Testis (tissue), 3 donors: ENCODE measurements around the gene CA11. TPM values are rescaled to one million over a fixed set of nuclear protein-coding genes. Genes with fewer than 3 reads are reported as not detected.

Source experiments
- DNase-seq: peaks from one replicate; pipeline ENCODE4 v3.0.0-alpha.2; 2019
- H3K27ac ChIP-seq, 2 donors: fragments of 200-600 bp; sonication (generic); one replicate each; pipeline ENCODE4 v1.5.1; 2019
- H3K27me3 ChIP-seq: fragments of 200-600 bp; sonication (generic); one replicate; pipeline ENCODE4 v1.5.1; 2019
- H3K36me3 ChIP-seq: fragments of 200-600 bp; sonication (generic); one replicate; pipeline ENCODE4 v1.5.1; 2017; ENCODE audit warnings: low read depth; ENCODE audit errors: missing control alignments
- H3K4me1 ChIP-seq: fragments of 200-600 bp; sonication (generic); one replicate; pipeline ENCODE4 v1.5.1; 2019
- H3K4me3 ChIP-seq, 2 donors: fragments of 200-600 bp; sonication (generic); one replicate each; pipeline ENCODE4 v1.5.1; 2017 to 2019
- H3K9me3 ChIP-seq: fragments of 200-600 bp; sonication (generic); one replicate; pipeline ENCODE4 v1.5.1; 2017
- POLR2A ChIP-seq: fragments of 450-650 bp; IDR thresholded peaks from one replicate; pipeline ENCODE4 v1.6.1; 2017; ENCODE audit warnings: antibody characterized with exemption, mild to moderate bottlenecking, moderate library complexity
- WGBS, 2 donors: methylation state at CpG; one replicate each; pipeline ENCODE4 v1.1.5; 2018; 5-methylcytosine and 5-hydroxymethylcytosine counted together
- intact Hi-C: fragments of 100-400 bp; cut with DNase I; formaldehyde crosslinking; loops from one replicate; pipeline ENCODE4 v1.15.1; 2023; ENCODE audit warnings: low total_unique reads
- polyA plus RNA-seq: library from polyadenylated mRNA; stranded (reverse); fragments of 350-450 nt; fragmentation: Illumina TruSeq; extraction: RNeasy Lipid Tissue Mini Kit (QIAGEN cat#74804); gene quantifications from one replicate; pipeline ENCODE4 v1.2.3, GENCODE V29; 2014; ENCODE audit warnings: low read depth, low replicate concordance; ENCODE audit not compliant: insufficient read depth
- total RNA-seq, 2 donors: library from RNA; depleted of rRNA; stranded (reverse); fragments of >200 nt; gene quantifications; one replicate each; pipeline ENCODE4 v1.2.3, GENCODE V29; 2016
- TF ChIP-seq, protein P1 (sequence below), 3 experiments: fragments of 450-650 bp in 2 of 3; fragments of 200-600 bp in 1 of 3; sonication (generic) in 1 of 3; IDR thresholded peaks; one replicate each; pipeline ENCODE4 v1.5.1; 2016 to 2019; ENCODE audit warnings: antibody characterized with exemption in 3 of 3, mild to moderate bottlenecking in 2 of 3, moderate library complexity in 1 of 3

Gene CA11
- total and polyA plus RNA-seq, 3 donors from 2014 or later: 6.3 to 20.0 (median 6.8) TPM

- H3K27ac ChIP-seq: no peak overlapping the region
- peaks cover 15% of the 10 kb centered on the region for H3K4me1 ChIP-seq
- no peaks in the 10 kb centered on the region for H3K9me3 ChIP-seq
- no peak overlapping the region for H3K4me3 ChIP-seq
- TF ChIP-seq POLR2A: no peak
- H3K36me3 ChIP-seq: no peaks in the 10 kb centered on the region
- WGBS, 2 donors: 70 to 78% methylated on average over 16 to 20 of the region's 21 CpGs
- no peaks in the 10 kb centered on the region for H3K27me3 ChIP-seq
- DNase-seq: no peak
- intact Hi-C loops: no loop called here
These were observed 24.9 kb upstream of the CA11 start for GRCh38 chr19:48670699-48671445.

DNA sequence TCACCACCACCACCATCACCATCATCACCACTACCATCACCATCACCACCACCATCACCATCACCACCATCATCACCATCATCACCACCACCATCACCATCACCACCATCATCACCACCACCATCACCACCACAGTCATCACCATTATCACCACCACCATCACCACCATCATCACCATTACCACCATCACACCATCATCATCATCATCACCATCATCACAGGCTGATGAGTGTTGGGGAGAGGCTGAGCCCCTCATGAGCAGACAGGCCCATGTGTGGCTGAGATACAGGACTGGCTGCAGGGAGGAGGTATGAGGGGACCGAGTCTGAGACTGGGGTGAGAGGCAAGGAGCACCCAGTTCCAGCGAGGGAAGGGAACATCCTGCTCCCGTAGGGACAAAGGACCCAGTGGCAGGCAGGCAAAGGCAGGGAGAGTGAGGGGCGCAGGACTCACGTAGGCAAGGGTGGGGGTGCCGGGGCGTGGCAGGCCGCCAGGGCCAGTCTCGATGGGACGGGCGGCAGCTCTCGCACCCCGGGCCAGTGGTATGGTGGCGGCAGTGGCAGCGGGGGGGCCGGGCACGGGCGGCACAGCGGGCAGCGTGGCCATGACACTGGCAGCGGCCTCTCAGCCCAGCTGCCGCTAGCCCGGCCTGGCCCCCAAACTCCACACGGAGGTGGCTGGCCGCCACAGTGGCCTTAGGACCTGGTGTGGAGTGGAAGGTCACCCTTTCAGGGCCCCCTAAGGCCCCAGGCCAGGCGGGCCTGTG is 24.1 kb upstream of the CA11 start:
- no peak overlapping the region for H3K4me3 ChIP-seq
- no peak overlapping the region for H3K27ac ChIP-seq
- no peaks in the 10 kb centered on the region for H3K9me3 ChIP-seq
- no peak for DNase-seq
- H3K36me3 ChIP-seq: no peaks in the 10 kb centered on the region
- H3K27me3 ChIP-seq: no peaks in the 10 kb centered on the region
- peaks cover 7% of the 10 kb centered on the region for H3K4me1 ChIP-seq
- 91 to 94% methylated on average over 19 to 26 of the region's 26 CpGs for WGBS, 2 donors
- TF ChIP-seq POLR2A: no peak
- TF ChIP-seq, protein P1, sequence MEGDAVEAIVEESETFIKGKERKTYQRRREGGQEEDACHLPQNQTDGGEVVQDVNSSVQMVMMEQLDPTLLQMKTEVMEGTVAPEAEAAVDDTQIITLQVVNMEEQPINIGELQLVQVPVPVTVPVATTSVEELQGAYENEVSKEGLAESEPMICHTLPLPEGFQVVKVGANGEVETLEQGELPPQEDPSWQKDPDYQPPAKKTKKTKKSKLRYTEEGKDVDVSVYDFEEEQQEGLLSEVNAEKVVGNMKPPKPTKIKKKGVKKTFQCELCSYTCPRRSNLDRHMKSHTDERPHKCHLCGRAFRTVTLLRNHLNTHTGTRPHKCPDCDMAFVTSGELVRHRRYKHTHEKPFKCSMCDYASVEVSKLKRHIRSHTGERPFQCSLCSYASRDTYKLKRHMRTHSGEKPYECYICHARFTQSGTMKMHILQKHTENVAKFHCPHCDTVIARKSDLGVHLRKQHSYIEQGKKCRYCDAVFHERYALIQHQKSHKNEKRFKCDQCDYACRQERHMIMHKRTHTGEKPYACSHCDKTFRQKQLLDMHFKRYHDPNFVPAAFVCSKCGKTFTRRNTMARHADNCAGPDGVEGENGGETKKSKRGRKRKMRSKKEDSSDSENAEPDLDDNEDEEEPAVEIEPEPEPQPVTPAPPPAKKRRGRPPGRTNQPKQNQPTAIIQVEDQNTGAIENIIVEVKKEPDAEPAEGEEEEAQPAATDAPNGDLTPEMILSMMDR (IDR thresholded peaks at IDR 0.05): no peak
- intact Hi-C loops: no loop called here

DNA sequence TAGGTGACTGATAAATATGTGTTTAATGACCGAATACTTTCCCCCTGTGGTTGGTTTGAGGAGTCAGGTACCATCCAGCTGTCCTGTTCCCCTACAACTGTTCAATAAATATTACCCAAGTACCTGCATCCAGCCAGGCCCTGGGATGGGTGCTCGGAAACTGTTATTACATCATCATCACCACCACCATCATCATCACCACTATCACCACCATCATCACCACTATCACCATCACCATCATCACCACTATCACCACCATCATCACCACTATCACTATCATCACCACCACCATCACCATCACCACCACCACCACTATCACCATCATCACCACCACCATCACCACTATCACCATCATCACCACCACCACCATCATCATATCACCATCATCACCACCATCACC is 22.8 kb upstream of the CA11 start:
- Histone ChIP-seq H3K36me3 (no peaks in the 10 kb centered on the region), H3K27me3 (no peaks in the 10 kb centered on the region), H3K4me1 (peaks cover 4% of the 10 kb centered on the region), H3K4me3 (no peak overlapping the region), H3K27ac (no peak overlapping the region), H3K9me3 (no peaks in the 10 kb centered on the region)
- intact Hi-C loops: no loop called here
- TF ChIP-seq POLR2A: no peak
- TF ChIP-seq, protein P1 (IDR thresholded peaks at IDR 0.05): no peak
- DNase-seq: no peak
- WGBS, 2 donors: 95 to 96% methylated on average over 1 to 2 of the region's 2 CpGs

DNA sequence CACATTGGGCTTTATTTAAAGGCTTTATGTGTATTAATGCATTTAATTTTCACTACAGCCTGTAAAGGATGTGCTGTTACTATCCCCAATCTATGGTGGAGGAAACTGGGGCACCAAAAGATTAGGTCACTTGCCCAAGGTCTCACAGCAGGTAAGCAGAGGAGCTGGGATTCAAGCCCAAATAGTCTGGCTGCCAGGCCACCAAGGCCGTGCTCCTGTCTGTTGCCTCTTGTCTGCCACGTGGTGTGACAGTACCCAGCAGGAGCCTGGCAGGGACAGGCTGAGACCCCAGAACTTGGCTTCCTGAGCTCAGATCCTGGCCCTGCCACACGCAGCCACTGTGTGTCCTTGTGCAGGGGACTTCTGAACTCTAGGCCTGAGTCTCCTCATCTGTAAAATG is 22.3 kb upstream of the CA11 start:
- intact Hi-C loops: no loop called here
- H3K27me3 ChIP-seq: no peaks in the 10 kb centered on the region
- no peak overlapping the region for H3K4me3 ChIP-seq
- H3K9me3 ChIP-seq: no peaks in the 10 kb centered on the region
- TF ChIP-seq POLR2A: no peak
- TF ChIP-seq, protein P1 (IDR thresholded peaks at IDR 0.05): no peak
- H3K4me1 ChIP-seq: peaks cover 4% of the 10 kb centered on the region
- 67% methylated on average over 3 of the region's 3 CpGs; no CpG with 5 or more reads in 1 of the 2 donors for WGBS, 2 donors
- H3K27ac ChIP-seq: no peak overlapping the region
- no peaks in the 10 kb centered on the region for H3K36me3 ChIP-seq
- DNase-seq: no peak

DNA sequence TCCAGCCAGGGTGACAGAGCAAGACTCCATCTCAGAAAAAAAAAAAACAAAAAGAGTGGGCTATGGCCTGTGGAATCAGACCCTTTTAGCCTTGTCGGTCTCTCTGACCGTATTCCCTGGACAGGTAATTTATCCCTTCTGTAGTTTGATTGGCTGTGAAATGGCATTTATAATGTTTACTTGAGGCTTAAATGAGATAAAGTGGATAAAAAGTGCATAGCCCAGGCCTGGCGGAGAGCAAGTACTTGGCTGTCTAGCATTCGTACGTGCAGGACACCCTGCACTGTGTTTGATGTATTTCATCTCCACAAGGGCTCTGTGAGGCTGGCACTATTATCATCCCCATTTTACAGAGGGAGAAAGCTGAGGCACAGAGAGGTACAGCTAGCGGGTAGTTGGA is 19.8 kb upstream of the CA11 start:
- no peak for DNase-seq
- Histone ChIP-seq H3K4me1 (peaks cover 4% of the 10 kb centered on the region), H3K27ac (no peak overlapping the region), H3K9me3 (no peaks in the 10 kb centered on the region), H3K36me3 (no peaks in the 10 kb centered on the region), H3K4me3 (no peak overlapping the region), H3K27me3 (no peaks in the 10 kb centered on the region)
- TF ChIP-seq POLR2A: no peak
- TF ChIP-seq, protein P1 (IDR thresholded peaks at IDR 0.05): no peak
- WGBS, 2 donors: 89 to 91% methylated on average over 6 of the region's 6 CpGs
- intact Hi-C loops: no loop called here
